GM23248 (cell line): ENCODE data around the gene ST3GAL5.

Source experiments
- EZH2 ChIP-seq: fragments of 200-600 bp; sonication (generic); IDR thresholded peaks from 2 replicates; pipeline ENCODE4 v1.6.1; 2018; ENCODE audit warnings: antibody characterized with exemption, mild to moderate bottlenecking; ENCODE audit not compliant: insufficient read depth, poor library complexity, severe bottlenecking
- EZH2phosphoT487 ChIP-seq: fragments of 200-600 bp; sonication (generic); IDR thresholded peaks from 2 replicates; pipeline ENCODE4 v1.6.1; 2018; ENCODE audit warnings: antibody characterized with exemption, moderate library complexity, mild to moderate bottlenecking, low read depth; ENCODE audit not compliant: insufficient read depth

DNA sequence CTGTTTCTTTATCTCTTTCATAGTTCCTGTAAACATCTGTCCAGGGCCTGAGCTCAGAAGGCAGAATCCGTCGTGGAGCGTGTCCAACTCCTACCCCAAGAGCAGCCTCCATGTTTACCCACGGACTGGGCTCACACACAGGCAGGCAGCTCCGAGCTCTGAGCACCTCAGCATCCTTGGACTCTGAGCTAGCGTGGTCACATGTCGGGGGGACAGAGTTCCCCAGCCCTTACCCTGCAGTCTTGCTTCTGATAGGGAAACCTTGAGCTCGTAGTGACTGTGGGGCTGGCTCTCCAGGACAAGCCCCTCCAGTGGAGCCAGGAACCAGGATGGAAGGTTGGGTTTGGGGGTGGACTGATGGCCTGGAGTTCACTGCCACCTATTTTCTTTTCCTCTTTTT is 15.1 kb upstream of the ST3GAL5 start:
- TF ChIP-seq EZH2 (no peak), EZH2phosphoT487 (no peak)
